SK-N-MC (cell line): ENCODE measurements around the gene CCDC179.

Source experiments
- DNase-seq: peaks from one replicate; pipeline ENCODE4 v3.0.0-alpha.2; 2011; ENCODE audit warnings: low read depth, low spot score
- H3K27ac ChIP-seq: fragments of 200-600 bp; sonication (generic); 2 replicates; pipeline ENCODE4 v1.5.1; 2016; ENCODE audit warnings: mixed run types
- H3K36me3 ChIP-seq: fragments of 200-600 bp; sonication (generic); 2 replicates; pipeline ENCODE4 v1.6.1; 2017; ENCODE audit warnings: antibody characterized with exemption, low read length, mixed read lengths; ENCODE audit not compliant: insufficient read depth
- H3K4me3 ChIP-seq: fragments of 200-600 bp; sonication (generic); 2 replicates; pipeline ENCODE4 v1.5.1; 2016
- H3K9ac ChIP-seq: fragments of 200-600 bp; sonication (generic); 2 replicates; pipeline ENCODE4 v1.8.0; 2017; ENCODE audit warnings: mixed run types, mixed read lengths; ENCODE audit not compliant: insufficient read length
- H3K9me3 ChIP-seq: fragments of 200-600 bp; sonication (generic); 2 replicates; pipeline ENCODE4 v1.6.1; 2017; ENCODE audit warnings: low read depth, mild to moderate bottlenecking, antibody characterized with exemption, low read length, moderate library complexity, mixed read lengths
- EZH2 ChIP-seq: fragments of 200-600 bp; sonication (generic); IDR thresholded peaks from one replicate; pipeline ENCODE4 v1.6.1; 2017; ENCODE audit warnings: antibody characterized with exemption
- FOXP2 ChIP-seq: optimal IDR thresholded peaks from 2 replicates; pipeline ENCODE3; 2011; ENCODE audit warnings: mild to moderate bottlenecking, moderate library complexity; ENCODE audit not compliant: insufficient read depth; ENCODE audit errors: extremely low read length, control extremely low read depth
- POLR2AphosphoS5 ChIP-seq: IDR thresholded peaks from 2 replicates; pipeline ENCODE4 v1.6.1; 2012; ENCODE audit warnings: mild to moderate bottlenecking, low read depth, low read length, borderline replicate concordance

Gene CCDC179

GRCh38 chr11:22860241-22860640 is at the start of gene CCDC179:
CCDC179 (minus strand) TSS chr11:22860474; CDS start chr11:22860421, 53 bp downstream.
- H3K4me3 ChIP-seq: no peak within 1 kb of the TSS
- no peaks in the 10 kb centered on the region for H3K9me3 ChIP-seq
- H3K27ac ChIP-seq: no peak within 1 kb of the TSS
- H3K9ac ChIP-seq: no peak within 1 kb of the TSS
- no peak for DNase-seq
- H3K36me3 ChIP-seq: no peaks in the 10 kb centered on the region
- TF ChIP-seq POLR2AphosphoS5: no peak
- no peak for TF ChIP-seq FOXP2
- no peak for TF ChIP-seq EZH2

- TF ChIP-seq EZH2: no peak
- TF ChIP-seq POLR2AphosphoS5: no peak
- TF ChIP-seq FOXP2: no peak
- H3K9me3 ChIP-seq: no peaks in the 10 kb centered on the region
- H3K27ac ChIP-seq: no peak overlapping the region
- no peak for DNase-seq
- H3K9ac ChIP-seq: no peak overlapping the region
- no peak overlapping the region for H3K4me3 ChIP-seq
- no peaks in the 10 kb centered on the region for H3K36me3 ChIP-seq
These were observed 43.5 kb upstream of the CCDC179 start for GRCh38 chr11:22903782-22904181.

- no peak for DNase-seq
- TF ChIP-seq POLR2AphosphoS5 (no peak), FOXP2 (no peak), EZH2 (no peak)
- Histone ChIP-seq H3K9me3 (no peaks in the 10 kb centered on the region), H3K27ac (no peak overlapping the region), H3K4me3 (no peak overlapping the region), H3K9ac (no peak overlapping the region), H3K36me3 (no peaks in the 10 kb centered on the region)
These were observed 41.3 kb upstream of the CCDC179 start for GRCh38 chr11:22901603-22902002.

DNA sequence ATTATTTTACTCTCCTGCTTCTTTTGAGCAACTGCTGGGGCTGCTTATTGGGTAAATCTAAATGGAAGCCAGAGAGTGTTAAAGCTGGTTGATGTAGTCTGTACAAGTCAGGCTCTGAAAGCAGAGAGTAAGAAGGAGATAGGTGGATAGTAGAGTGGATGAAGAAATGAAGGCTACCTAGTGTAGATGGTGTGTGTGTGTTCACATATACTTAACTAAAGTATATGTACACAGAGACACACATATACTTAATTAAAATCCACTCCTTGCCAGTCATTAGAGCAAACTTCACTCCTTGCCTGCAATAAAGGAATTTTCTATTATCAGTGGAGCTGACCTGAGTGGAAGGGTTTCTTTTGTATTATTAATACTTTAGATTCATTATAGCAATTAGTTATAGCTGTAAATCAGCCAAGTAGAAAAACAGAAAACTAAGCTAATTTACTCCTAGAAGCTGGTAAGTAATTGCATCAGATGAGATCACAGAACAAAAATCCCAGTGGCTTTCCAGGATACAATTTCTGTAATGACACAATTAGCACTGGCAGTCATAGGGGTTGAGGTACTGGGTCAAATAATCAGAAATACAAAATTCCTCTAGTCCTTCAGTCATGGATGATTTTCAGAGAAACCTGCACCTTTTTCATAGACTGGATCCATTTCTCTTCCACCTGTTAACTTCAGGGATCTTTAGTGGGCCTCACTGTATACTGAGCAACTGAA is 40.7 kb upstream of the CCDC179 start:
- no peak overlapping the region for H3K9ac ChIP-seq

GRCh38 chr11:22898036-22898435 is 37.8 kb upstream of the CCDC179 start:
- H3K27ac ChIP-seq: no peak overlapping the region
- H3K36me3 ChIP-seq: no peaks in the 10 kb centered on the region
- DNase-seq: no peak
- H3K9ac ChIP-seq: no peak overlapping the region
- H3K9me3 ChIP-seq: no peaks in the 10 kb centered on the region
- no peak overlapping the region for H3K4me3 ChIP-seq
- TF ChIP-seq EZH2: no peak

More for the DNA sequence above, 40.7 kb upstream of the CCDC179 start:
- Histone ChIP-seq H3K27ac (no peak overlapping the region), H3K4me3 (no peak overlapping the region), H3K36me3 (no peaks in the 10 kb centered on the region), H3K9me3 (no peaks in the 10 kb centered on the region)
- no peak for TF ChIP-seq POLR2AphosphoS5
- TF ChIP-seq EZH2: no peak
- no peak for TF ChIP-seq FOXP2
- no peak for DNase-seq

GRCh38 chr11:22890227-22890626 is 30.0 kb upstream of the CCDC179 start:
- Histone ChIP-seq H3K9me3 (no peaks in the 10 kb centered on the region), H3K9ac (no peak overlapping the region), H3K4me3 (no peak overlapping the region), H3K36me3 (no peaks in the 10 kb centered on the region), H3K27ac (no peak overlapping the region)
- TF ChIP-seq POLR2AphosphoS5 (no peak), EZH2 (no peak), FOXP2 (no peak)
- DNase-seq: no peak

GRCh38 chr11:22884217-22884616 is 23.9 kb upstream of the CCDC179 start:
- H3K27ac ChIP-seq: no peak overlapping the region
- H3K36me3 ChIP-seq: no peaks in the 10 kb centered on the region
- no peak for TF ChIP-seq FOXP2
- TF ChIP-seq EZH2: no peak
- TF ChIP-seq POLR2AphosphoS5: no peak
- no peak overlapping the region for H3K4me3 ChIP-seq
- no peaks in the 10 kb centered on the region for H3K9me3 ChIP-seq
- no peak for DNase-seq
- no peak overlapping the region for H3K9ac ChIP-seq

GRCh38 chr11:22879630-22880029 is 19.4 kb upstream of the CCDC179 start:
- Histone ChIP-seq H3K9me3 (no peaks in the 10 kb centered on the region), H3K4me3 (no peak overlapping the region), H3K9ac (no peak overlapping the region), H3K36me3 (no peaks in the 10 kb centered on the region), H3K27ac (no peak overlapping the region)
- DNase-seq: no peak
- TF ChIP-seq POLR2AphosphoS5 (no peak), EZH2 (no peak), FOXP2 (no peak)

DNA sequence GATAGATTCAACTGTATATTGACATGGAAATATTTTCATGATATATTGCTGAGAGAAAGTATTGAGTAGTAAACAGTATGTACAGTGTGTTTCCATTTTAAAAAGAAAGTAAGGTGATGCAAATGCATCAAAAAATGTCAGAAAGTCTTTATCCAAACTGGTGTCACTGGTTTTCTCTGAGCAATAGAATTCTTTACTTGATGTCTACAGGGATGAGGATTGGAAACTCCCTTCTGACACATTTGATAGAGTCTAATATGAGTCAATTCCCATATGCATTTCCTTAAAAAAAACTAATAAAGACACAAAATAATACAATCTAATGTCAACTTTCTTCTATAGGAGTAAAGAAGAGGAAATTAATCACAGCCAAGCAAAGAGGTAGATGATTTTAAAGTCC is 18.3 kb upstream of the CCDC179 start:
- H3K36me3 ChIP-seq: no peaks in the 10 kb centered on the region
- no peak for TF ChIP-seq EZH2
- TF ChIP-seq FOXP2: no peak
- no peak for TF ChIP-seq POLR2AphosphoS5
- H3K27ac ChIP-seq: no peak overlapping the region
- no peak overlapping the region for H3K9ac ChIP-seq
- no peak overlapping the region for H3K4me3 ChIP-seq
- H3K9me3 ChIP-seq: no peaks in the 10 kb centered on the region
- DNase-seq: no peak
